NCI-H748 treated with DMSO at 0.1 percent for 48 hours (cell line): ENCODE results near the gene ADAMTS15.
"Not testable (repeated sequence)": the region's sequence is repeated elsewhere in the genome, so short reads cannot be mapped to it uniquely, and the experiment has no call there.

Experiments
- DNase-seq: peaks from one replicate; lab custom pipeline; 2025; lab: John Stamatoyannopoulos, UW

The ADAMTS15 gene

GRCh38 chr11:130436171-130436570, 12.3 kb upstream of the ADAMTS15 start:
- DNase-seq, result no peak

DNA sequence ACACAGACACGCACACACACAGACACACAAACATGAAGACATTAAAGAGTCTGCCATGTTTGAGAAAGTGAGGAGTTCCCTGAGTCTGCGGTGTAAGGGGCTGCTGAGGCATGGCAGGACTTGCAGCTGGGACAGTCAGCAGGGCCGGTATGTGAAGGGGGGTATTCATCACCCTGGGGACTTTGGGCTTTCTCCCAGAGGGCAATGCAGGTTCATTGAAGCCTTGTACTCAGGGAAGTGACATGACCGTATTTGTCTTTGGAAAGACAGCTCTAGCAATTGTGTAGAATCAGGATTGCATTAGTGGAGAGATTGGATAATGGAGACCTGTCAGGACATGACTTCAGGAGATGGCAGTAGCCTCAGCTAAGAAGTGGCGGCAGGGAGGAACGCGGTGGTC, 10.6 kb upstream of the ADAMTS15 start:
- DNase-seq, result no peak

DNA sequence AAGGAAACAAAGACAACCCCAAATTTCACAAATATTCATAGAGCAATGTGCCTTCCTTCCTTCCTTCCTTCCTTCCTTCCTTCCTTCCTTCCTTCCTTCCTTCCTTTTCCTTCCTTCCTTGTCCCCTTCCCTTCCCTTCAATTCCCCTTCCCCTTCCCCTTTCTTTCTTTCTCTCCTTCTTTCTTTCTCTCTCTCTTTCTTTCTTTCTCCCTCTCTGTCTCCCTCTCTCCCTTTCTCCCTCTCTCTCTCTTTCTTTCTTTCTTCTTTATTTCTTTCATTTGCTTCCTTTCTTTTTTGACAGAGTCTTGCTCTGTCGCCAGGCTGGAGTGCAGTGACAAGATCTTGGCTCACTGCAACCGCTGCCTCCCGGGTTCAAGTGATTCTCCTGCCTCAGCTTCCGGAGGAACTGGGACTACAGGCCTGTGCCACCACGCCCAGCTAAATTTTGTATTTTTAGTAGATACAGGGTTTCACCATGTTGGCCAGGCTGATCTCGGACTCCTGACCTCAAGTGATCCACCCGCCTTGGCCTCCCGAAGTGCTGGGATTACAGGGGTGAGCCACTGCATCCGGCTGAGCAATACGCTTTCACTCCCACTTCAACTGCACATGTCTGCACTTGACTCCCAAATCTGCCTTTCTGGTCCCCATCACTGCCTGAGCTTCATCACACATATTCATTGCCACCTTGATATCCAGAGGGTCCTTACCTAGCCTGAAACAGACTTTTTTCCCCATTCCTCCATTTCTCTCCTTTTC, 9.9 kb upstream of the ADAMTS15 start:
- not testable (repeated sequence) for DNase-seq

GRCh38 chr11:130439160-130439519, 9.3 kb upstream of the ADAMTS15 start:
- no peak for DNase-seq

DNA sequence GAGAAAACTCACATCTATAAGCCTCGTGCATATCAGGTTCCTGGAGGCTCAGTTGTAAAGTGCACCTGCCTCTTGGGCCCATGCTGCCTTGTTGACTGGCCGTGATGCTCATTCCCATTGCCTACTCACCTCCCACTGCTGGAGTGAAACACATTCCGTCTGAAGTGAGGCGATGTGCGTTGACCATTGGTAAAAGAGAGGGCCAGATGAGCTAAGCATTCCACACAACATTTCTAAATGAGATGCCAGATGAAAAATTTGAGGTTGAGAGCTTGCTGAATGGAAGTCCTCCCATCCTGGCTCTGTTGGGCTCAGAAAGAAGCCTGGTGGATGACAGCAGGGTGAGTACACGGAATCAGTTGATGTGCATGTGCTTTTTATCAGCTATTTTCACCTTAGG, 8.6 kb upstream of the ADAMTS15 start:
- DNase-seq, result no peak

DNA sequence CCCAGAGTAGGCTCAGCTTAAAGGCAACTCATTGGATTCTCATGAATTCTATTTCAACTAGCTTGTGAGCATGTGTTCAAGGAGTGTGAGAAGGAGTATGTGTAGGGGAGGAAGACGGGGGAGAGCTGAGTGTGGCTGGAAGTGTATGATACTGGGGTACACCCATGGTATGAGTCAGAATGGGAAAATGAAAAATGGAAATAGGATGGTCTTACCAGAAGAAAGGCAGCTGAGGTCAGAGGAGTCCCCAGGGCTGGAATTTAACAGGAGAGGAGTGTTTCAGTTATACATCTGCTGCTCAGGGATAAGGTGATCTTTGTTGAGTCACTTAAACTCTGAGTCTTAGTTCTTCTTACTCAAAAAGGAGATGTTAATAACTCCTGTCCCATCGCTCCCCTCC, 6.7 kb upstream of the ADAMTS15 start:
- DNase-seq, result no peak

- DNase-seq, result no peak
Measured at GRCh38 chr11:130442737-130443136, 5.7 kb upstream of the ADAMTS15 start.

GRCh38 chr11:130445788-130446187, 2.7 kb upstream of the ADAMTS15 start:
- no peak for DNase-seq

DNA sequence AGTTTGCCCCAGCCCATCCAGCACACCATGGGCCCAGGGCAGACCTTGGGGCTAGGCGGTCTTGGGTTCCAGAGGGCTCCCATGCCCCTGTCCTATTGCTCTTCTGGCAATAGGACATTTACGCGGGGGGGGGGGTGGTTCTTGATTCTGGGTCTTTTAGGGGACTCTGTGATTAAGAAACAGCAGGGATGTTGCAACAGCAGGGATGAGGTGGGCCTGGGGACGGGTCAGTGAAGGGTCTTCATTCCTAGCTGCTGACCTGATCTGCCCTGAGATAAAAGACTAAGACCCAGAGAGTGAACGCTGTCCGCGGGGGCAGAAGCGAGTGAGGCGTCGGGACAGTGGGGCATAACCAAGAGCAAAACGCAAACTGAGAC, 418 bp upstream of the ADAMTS15 start:
- no peak for DNase-seq

DNA sequence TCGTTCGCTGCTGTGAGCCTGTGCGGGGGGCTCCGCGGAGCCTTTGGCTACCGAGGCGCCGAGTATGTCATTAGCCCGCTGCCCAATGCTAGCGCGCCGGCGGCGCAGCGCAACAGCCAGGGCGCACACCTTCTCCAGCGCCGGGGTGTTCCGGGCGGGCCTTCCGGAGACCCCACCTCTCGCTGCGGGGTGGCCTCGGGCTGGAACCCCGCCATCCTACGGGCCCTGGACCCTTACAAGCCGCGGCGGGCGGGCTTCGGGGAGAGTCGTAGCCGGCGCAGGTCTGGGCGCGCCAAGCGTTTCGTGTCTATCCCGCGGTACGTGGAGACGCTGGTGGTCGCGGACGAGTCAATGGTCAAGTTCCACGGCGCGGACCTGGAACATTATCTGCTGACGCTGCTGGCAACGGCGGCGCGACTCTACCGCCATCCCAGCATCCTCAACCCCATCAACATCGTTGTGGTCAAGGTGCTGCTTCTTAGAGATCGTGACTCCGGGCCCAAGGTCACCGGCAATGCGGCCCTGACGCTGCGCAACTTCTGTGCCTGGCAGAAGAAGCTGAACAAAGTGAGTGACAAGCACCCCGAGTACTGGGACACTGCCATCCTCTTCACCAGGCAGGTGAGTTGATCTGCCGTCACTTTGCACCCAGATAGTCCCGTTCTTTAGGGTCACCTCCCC, 1.0 kb downstream of the ADAMTS15 start:
- no peak for DNase-seq

DNA sequence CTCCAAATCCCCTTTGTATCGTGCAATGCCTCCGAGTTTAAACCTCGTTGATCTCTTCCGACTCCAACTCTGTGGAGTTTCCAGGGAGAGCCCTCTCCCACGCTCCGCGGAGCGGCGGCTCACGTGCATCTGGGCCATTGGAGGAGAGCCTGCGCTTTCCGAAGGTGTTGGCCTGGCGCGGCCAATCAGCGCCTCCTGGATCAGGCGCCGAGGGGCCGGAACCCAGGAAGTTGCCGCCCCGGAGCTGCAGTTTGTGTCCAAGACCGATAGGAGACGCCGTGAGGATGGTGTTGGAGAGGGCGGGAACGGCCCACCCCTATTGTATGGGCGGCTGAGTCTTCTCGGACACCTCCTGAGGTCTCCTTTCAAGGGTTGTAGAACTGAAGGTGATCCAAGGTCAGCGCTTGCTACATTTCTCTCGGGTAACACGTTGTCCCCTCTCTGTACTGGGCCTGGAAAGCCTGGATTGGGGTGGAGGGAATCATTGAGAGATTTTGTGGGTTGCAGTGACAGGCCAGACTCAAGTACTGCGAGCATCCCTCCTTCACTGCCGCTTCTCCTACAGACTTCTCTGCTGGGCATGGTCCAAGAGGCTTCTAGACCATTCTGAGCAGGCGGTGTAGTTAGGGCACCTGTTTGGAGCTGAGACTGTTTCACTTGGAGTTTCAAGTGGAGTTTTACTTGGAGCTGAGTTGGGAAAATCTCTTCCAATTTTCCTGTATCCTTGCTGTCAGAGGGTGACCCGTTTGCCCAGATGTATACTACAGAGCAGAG, 1.7 kb downstream of the ADAMTS15 start:
- DNase-seq, result no peak

DNA sequence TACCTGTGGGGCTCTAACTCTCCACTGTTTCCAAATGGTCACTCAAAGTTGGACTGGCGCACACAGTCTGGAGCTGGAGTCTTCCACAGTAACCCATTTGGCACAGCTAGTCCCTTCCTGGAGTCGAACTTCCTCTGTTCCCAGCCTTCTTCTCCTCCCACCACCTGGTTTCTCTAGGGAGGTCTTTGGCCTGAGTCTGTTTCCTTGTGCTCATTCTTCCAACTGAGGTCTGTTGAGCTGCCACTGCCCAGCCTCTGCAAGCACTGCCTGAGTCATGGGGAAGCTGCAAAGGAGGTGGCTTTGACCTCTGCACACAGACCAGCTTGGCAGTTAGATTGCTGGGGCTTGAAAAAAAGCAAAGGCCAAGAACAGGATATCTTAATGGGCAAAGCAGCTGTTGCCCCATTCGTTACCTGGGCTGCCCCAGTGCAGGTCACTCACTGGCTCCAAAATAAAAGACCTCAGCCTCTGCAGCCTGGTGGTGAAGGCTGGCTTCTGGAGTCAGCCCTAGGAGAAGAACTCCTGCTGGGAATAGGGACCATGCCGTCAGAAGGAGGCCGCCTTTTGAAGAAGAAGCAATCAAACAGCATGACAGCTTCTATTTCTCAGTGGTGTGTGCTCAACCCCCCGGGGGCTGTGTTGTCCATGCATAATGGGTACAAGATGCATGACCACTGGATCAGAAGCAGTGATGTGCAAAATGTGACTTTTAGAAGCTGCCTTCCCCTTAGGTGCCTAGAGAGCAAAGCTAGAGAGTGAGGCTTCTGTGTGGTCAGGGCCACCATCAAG, 3.0 kb downstream of the ADAMTS15 start:
- no peak for DNase-seq

DNA sequence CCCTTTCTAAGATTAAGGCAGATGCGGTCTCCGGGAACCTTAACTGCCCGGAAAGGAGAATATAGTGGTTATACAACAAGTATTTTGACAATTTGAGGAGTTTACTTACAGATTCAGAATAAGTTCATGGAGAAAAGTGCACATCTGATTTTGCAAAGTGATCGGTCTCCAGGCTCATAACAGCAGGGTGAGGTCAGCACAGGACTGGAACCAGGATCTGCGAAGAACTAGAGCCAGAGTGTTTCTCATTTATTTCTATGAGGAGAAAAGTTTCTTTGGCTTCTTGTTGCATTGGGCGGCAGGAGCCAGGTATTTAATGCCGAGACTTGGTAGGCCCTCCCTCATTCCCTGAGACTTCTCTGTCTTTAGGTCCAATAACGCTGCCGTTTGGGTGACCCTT, 3.7 kb downstream of the ADAMTS15 start:
- no peak for DNase-seq

GRCh38 chr11:130452940-130453339, 4.5 kb downstream of the ADAMTS15 start:
- DNase-seq, result no peak

- DNase-seq, result no peak
Measured at GRCh38 chr11:130454491-130455252, 6.2 kb downstream of the ADAMTS15 start.

DNA sequence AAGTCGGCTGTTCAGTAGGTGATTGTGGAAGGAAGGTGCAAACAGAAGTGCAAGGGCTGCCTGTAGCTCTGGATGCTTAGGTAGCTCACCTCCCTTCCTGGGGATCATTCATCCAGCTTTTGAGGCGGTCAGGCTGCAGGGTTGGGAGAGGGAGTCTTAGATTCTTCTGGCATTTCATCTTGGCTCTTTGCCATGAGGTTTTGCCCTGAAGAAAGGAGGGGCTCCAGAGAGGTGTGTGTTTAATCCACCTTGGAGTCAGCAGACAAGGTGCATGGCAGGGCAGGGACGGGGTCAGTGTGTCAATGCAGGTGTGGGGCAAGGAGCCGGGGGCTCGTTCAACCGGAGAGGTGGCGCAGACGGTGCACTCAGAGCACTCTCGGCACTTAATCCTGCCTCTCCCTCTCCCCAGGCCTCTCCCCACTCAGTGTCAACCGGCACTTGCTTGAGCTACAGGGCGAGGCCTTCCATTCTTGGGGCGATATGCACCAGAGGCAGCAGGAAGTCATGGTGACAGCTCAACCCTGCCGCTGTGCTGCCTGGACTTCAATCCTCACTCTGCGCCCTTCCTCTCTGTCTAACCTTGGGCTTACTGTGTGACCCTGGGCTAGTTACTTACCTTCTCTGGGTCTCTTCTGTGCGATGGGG, 7.2 kb downstream of the ADAMTS15 start:
- no peak for DNase-seq

- no peak for DNase-seq
Measured at GRCh38 chr11:130456286-130456685, 7.8 kb downstream of the ADAMTS15 start.

DNA sequence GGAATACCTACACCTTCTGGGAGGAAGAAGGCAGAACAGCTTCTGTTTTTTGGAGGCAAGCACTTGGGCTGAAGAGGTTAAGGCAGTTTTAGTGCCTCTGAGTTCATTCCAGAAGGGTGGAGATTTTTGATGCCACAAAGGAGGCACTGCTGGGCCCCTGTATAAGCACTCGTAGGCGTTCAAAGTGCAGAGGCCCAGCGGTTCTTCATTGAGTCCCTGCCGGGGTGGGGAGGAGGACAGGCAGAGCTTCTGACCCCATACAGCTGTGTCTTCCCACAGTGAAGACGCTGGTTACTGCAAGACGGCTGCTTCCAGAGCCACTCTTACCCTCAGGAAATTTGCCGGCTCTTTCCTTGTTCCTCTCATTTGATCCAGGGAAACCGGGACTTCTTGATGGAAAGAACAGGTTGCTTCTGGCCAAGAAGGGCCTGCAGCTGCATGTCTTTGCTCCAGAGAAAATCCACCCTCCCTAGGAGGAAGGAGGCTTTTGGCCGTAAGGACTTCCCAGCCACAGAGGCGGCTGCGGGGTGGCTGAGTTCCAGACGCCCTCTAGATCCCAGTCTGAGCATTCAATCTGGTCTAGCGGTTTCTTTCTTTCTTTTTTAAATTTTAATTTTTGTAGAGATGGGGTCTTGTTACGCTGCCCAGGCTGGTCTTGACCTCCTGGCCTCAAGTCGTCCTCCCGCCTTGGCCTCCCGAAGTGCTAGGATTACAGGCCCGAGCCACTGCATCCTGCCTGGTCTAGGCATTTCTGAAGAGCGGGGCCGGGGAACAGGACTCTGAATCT, 9.4 kb downstream of the ADAMTS15 start:
- DNase-seq, result no peak

GRCh38 chr11:130458410-130458729, 9.9 kb downstream of the ADAMTS15 start:
- no peak for DNase-seq

DNA sequence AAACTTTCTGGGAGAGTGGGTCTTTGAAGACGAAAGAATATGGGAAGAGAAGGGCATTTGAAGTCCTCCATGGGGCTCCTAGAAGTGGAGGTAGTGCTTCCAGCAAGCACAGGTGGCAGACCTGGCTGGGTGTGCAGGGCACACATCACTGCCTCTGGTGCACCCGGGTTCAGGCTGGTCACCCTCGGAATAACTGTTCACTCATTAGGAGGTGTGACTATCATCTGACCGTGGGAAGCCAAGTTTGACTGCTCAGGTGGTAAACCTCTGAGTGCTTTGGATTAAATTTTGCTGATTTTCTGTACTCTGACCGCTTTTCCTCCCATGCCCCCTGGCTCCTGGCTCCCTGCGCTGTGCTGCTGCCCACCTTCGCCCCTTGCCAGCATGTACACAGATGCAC, 11.1 kb downstream of the ADAMTS15 start:
- no peak for DNase-seq
